Prostate gland (tissue), 2 donors: ENCODE data around the gene RPTN.

Source experiments
- CTCF ChIP-seq, 4 experiments: fragments of 200-600 bp in 2 of 4; fragments of 450-650 bp in 2 of 4; sonication (generic) in 2 of 4; IDR thresholded peaks; 1 replicate in 3 of 4; 2 replicates in 1 of 4; pipeline ENCODE4 v1.5.1; 2016 to 2019; ENCODE audit warnings: antibody characterized with exemption in 4 of 4, mild to moderate bottlenecking in 2 of 4, moderate library complexity in 2 of 4
- POLR2A ChIP-seq: fragments of 450-650 bp; IDR thresholded peaks from one replicate; pipeline ENCODE4 v1.6.1; 2016; ENCODE audit warnings: antibody characterized with exemption, mild to moderate bottlenecking

- TF ChIP-seq CTCF (IDR thresholded peaks at IDR 0.05), result peak; percentile 57 to 84 (median 74)
- TF ChIP-seq POLR2A, result no peak
Observed at GRCh38 chr1:152141971-152142584, 16.9 kb downstream of the RPTN start.
